NK-92 (cell line): Measurements from ENCODE around the gene DTNB.

Source experiments
- DNase-seq: peaks from one replicate; lab custom pipeline; 2025; ENCODE audit not compliant: unreplicated experiment; lab: John Stamatoyannopoulos, UW

The DTNB gene

DNA sequence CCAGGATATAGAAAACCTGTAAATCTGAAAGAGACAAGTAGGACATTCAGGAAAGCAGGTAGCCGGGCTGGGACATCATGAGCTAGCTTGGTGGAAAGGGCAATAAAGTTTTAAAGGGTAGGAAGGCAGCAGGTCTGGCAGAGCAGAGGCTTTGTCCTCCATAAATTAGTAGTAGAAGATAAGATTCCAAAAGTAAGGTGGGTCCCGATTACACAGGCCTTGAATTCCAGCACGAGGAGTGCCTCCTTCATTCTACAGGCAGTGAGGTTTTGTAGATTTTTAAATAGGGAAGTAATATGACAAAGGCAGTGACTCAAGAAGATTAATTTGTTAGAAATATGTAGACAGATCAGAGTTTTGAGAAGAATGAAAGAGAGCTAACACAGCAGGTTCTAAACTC is 160.7 kb downstream of the DTNB start:
- no peak for DNase-seq

- DNase-seq = no peak
These were observed 167.2 kb downstream of the DTNB start for GRCh38 chr2:25506226-25506625.

GRCh38 chr2:25505622-25506021 is 167.8 kb downstream of the DTNB start:
- DNase-seq = no peak

- DNase-seq = no peak
These were observed 168.2 kb downstream of the DTNB start for GRCh38 chr2:25505182-25505581.

DNA sequence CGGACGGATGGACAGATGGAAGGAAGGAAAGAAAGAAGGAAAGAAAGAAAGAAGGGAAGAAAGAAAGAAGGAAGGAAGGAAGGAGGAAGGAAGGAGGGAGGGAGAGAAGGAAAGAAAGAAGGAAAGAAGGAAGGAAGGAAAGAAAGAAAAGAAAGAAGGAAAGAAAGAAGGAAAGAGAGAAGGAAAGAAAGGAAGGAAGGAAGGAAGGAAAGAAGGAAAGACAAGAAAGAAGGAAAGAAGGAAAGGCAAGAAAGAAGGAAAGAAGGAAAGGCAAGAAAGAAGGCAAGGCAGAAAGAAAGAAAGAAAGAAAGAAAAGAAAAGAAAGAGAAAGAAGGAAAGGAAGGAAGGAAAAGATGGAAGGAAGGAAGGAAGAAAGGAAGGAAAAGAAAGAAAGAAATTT is 169.1 kb downstream of the DTNB start:
- no peak for DNase-seq

- DNase-seq = no peak
These were observed 174.2 kb downstream of the DTNB start for GRCh38 chr2:25499157-25499556.

- DNase-seq = no peak
These were observed 175.4 kb downstream of the DTNB start for GRCh38 chr2:25497918-25498407.

DNA sequence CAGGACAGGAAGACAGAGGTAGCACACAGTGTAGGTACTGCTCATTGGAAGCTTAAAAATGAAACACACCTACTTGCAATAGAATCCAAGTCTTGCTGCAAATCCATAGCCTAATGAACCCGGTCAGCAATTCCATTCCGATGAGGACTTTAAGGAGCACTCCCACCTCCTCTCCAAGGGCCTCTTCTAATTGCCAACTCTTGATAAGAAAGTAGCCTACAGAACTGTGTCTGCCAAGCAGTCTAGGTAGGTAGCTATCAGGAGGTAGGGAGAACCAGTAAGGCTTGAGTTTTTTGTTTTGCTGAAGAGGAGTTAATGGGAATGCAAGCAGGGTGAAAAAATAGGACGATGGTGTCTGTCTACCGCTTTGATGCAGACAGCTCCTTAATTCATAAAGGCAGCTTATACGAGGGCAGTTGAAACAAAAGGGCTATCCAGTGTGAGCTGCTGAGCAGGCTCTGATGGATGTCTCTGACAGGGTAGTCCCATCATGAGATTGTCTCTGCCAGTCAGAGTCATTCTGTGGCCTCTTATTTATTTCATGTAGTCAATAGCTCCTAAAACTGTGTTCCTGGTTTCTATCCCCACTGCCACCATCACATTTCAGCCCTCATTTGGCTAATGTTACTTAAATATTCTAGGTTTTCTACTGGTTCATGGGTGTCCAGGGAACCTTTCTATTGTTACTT is 176.0 kb downstream of the DTNB start:
- no peak for DNase-seq

- DNase-seq = no peak
These were observed 178.8 kb downstream of the DTNB start for GRCh38 chr2:25494616-25495015.

DNA sequence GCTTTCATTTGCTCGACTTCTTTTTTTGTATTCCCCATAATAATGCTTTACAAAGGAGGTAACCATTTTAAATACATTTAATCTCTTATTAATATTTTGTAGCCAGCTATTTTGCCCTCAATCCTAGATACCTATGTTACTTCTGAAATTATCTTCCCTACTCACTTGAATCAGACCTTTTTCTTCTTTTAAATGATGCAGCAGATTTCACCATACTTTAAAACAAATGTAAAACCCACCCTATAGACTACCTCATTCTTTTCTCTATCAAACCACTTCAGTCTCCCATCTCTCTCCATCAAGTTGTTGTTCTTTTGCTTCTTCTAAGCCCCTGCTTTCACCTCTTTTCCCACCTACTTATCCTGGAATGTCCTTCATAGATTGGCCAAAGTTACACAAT is 180.2 kb downstream of the DTNB start:
- DNase-seq = no peak

- no peak for DNase-seq
These were observed 180.7 kb downstream of the DTNB start for GRCh38 chr2:25492726-25493125.

DNA sequence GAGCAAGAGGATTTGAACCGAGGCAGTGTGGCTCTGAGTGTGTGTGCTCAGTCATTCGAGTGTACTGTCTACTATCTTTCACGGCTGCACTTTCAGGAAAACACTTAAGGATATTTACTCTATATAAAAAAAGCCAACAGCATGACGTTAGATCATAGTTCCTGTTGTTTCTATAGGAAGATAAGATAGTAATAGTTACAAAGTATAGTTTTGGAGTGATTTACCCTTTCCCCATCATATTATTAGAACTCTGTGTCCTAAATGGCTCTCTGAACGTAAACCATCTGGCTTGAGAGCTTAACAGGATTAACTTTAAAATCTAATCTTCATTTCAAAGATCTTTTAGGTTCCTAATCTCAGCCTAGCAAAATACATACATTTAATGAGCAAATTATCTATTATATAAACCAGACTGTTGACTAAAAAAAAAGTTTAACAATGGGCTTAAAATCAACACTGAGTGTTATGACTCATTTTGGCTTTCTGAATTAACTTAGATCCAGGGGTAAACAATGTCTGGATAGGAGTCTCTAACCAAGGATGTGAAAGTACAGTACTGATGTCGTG is 181.3 kb downstream of the DTNB start:
- no peak for DNase-seq

DNA sequence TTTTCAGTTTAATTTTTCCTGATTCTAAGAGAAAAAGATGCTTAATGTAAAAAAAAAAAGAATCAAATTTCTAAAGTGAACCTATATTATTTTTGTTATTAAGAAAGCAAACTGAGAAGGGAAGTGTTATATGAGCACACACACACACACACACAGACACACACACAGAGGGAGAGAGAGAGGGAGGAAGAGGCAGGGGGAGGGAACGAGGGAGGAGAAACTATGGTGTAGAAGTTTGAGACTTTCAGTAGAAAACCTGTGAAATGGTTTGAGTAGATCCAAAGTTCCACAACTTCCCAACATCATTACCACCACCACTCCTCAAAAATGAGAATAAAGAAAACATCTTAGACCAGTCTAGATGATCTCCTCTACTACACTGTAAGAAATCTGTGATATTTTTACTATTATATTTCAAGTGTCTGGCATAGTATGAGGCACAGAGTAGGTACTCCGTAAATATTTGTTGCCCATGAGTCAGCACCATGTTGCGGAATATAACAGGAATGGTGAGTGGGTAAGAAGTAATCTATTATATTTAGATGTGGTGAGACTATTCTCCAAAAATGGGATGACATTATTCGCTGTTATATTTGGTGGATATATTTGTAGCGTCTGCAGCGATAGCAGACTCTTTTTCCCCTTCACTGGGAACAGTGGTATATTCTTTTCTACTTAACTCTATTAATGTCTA is 182.2 kb downstream of the DTNB start:
- no peak for DNase-seq

GRCh38 chr2:25490217-25490616 is 183.2 kb downstream of the DTNB start:
- DNase-seq = no peak

DNA sequence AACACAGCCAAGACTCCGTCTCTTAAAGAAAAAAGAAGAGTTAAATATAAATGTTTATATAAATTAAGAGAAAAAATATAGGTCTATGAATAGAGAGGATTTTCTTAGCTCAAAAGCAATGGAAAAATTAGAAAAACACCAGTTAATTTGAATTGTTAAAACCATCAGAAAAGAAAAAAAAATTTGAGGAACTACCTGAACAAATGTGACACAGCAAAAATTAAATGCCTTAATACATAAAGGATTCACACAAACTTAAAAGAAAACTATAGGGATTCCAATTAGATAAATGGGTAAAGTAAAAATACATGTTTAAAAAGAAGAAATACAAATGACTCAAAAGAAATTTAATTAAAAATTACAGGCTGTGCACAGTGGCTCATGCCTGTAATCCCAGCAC is 183.7 kb downstream of the DTNB start:
- no peak for DNase-seq

- DNase-seq = no peak
These were observed 189.6 kb downstream of the DTNB start for GRCh38 chr2:25483607-25484266.

DNA sequence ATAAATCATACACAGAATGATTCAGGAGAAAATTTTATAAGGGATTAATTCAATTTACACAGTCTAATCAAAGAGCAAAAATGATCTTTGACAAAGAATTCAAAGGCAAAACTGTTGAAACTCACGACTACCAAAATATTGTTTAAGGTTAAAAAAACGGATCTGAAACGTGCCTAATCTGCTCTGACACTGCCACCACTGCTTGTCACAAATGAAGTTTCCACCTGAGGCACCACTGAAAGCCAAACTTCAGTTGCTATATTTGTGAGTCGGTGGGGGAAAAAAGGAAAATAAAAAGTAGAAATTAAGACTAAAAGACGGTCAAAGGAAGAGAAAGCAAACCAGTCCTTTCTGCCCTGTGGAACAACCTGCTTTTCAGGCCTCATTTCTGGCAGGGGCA is 191.0 kb downstream of the DTNB start:
- no peak for DNase-seq

DNA sequence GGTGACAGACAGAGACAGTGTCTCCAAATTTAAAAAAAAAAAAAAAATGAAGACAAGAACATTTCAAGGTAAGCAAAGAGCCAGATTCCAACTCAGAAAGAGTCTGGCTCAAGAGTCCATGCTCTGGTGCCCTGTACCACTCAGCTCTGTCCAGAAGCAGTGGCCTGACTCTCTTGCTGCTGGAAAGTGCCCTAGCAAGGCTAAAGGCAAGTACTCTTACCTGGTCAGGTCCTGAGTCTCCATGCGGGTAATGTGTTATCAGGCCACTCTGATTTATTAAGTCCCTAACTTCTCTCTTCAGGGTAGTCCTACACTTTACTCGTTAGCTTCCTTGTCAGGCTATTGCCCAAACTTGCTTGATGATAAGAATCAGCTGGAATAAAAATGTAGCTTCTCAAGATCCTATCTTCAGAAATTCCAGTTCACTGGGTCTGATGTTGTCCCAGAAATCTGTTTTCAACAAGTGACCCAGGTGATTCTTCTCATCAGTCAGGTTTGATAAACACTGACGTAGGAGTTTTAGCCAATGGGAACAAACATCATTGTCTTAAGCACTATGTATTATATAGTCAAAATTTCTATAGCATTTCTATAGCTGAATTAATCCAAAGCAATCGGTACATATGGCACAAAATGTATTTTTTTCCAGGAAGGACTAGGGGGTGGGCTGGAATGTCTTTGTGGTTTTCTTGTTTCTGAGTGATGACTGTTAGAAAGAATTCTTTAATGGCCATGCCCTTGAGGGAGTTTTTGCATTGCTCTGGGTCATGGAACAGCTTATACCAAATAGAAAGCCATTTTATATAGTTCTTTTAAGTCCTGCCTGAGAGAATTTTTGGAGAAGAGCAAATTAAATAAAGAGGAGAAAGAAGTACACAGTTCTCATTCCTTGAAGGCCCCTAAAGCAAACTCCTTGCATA is 191.7 kb downstream of the DTNB start:
- no peak for DNase-seq

GRCh38 chr2:25480561-25480960 is 192.8 kb downstream of the DTNB start:
- no peak for DNase-seq

DNA sequence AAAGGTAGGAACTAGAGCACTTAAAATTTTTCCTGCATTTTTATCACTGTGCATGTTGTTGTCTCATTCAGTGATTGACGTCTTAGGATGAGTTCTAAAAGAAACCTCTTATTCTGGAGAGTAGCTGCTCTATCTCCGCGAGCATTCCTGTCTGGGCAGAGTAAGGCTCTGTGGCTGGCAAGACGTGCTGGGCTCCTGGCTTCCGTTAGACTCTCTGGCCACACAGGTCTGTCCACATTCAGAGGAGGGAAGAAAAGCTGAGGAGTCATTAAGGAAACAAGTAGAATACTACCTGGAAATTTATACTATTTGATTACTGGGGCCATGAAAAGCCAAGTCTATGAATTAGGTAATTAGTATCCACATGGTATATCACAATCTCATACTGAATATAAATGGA is 193.6 kb downstream of the DTNB start:
- no peak for DNase-seq

DNA sequence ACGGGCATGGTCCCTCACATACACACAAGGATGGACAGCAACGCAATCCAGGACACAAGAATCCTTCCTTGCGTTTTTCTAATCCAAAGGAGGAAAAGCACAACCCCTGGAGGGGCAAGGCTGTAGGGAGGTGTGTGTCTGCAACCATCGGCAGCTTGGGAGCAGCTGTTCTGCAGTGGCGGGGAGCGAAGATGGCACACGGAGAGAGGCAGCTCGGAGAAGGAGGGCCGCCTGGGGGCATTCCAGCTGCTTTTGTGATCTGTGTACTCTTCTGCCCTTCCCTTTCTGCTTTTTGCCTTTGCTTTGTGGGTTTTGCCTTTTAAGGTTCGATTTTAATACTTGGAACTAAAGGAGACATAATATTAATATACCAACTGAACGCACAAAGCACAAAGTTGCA is 194.6 kb downstream of the DTNB start:
- DNase-seq = no peak
